ENCODE results near the gene RB1. TPM values are rescaled to one million over a fixed set of nuclear protein-coding genes. Genes with fewer than 3 reads are reported as not detected.

RB1 gene
- total RNA-seq, 1 donor from 2014 or later = 35.4 TPM

GRCh38 chr13:48496271-48497161 lies 193.0 kb downstream of the RB1 start:
- DNase-seq (ENCODE audit: low read depth) = no peak
- no peak overlapping the region for H3K4me3 ChIP-seq (ENCODE audit: low read depth, low read length)
- TF ChIP-seq CTCF (conservative IDR thresholded peaks at IDR 0.05; ENCODE audit: low read depth, low read length) = no peak

- no peak for DNase-seq (ENCODE audit: low read depth)
- TF ChIP-seq CTCF (conservative IDR thresholded peaks at IDR 0.05; ENCODE audit: low read depth, low read length) = no peak
- H3K4me3 ChIP-seq (ENCODE audit: low read depth, low read length) = no peak overlapping the region
Observed at GRCh38 chr13:48497669-48498068, 194.1 kb downstream of the RB1 start.

- no peak for TF ChIP-seq CTCF (conservative IDR thresholded peaks at IDR 0.05; ENCODE audit: low read depth, low read length)
- peak; percentile 37 for DNase-seq (ENCODE audit: low read depth)
Observed at GRCh38 chr13:48500652-48501197, 197.2 kb downstream of the RB1 start.

GRCh38 chr13:48501705-48502104 lies 198.2 kb downstream of the RB1 start:
- no peak for TF ChIP-seq CTCF (conservative IDR thresholded peaks at IDR 0.05; ENCODE audit: low read depth, low read length)
- DNase-seq (ENCODE audit: low read depth) = no peak

More at GRCh38 chr13:48500652-48501197, 197.2 kb downstream of the RB1 start:
- H3K4me3 ChIP-seq (ENCODE audit: low read depth, low read length) = no peak overlapping the region

GRCh38 chr13:48502601-48503319 lies 199.2 kb downstream of the RB1 start:
- no peak for TF ChIP-seq CTCF (conservative IDR thresholded peaks at IDR 0.05; ENCODE audit: low read depth, low read length)
- DNase-seq (ENCODE audit: low read depth) = no peak
- no peak overlapping the region for H3K4me3 ChIP-seq (ENCODE audit: low read depth, low read length)

More at GRCh38 chr13:48501705-48502104, 198.2 kb downstream of the RB1 start:
- H3K4me3 ChIP-seq (ENCODE audit: low read depth, low read length) = no peak overlapping the region

GRCh38 chr13:48504606-48505005 lies 201.1 kb downstream of the RB1 start:
- DNase-seq (ENCODE audit: low read depth) = no peak
- TF ChIP-seq CTCF (conservative IDR thresholded peaks at IDR 0.05; ENCODE audit: low read depth, low read length) = no peak
- H3K4me3 ChIP-seq (ENCODE audit: low read depth, low read length) = no peak overlapping the region

All from epithelial cell of proximal tubule (primary cell).